Activated CD8-positive, alpha-beta memory T cell treated with anti-CD3 and anti-CD28 coated beads, Interleukin-2, amount 10 ng/mL, durations not matched to agents 7 days and 5 days (primary cell): ENCODE data around the gene CYP4A22. TPM values are rescaled to one million over a fixed set of nuclear protein-coding genes. Genes with fewer than 3 reads are reported as not detected.
"Not testable (repeated sequence)": the region's sequence is repeated elsewhere in the genome, so short reads cannot be mapped to it uniquely, and the experiment has no call there.

ENCODE experiments used
- ATAC-seq: fragments of 150-1000 bp; cut with Tn5 transposase; one replicate; pipeline ENCODE4 v1.10.0; 2021; ENCODE audit warnings: moderate library complexity
- CTCF ChIA-PET: fragments of 350-600 bp; sonication (Branson Sonifier 250); formaldehyde crosslinking; loops from one replicate; lab custom pipeline; 2021; ENCODE audit warnings: antibody characterized with exemption; lab: Charles Lee
- DNase-seq: peaks from one replicate; pipeline ENCODE4 v3.0.0-alpha.2; 2020
- H3K27ac Mint-ChIP-seq: one replicate; pipeline ENCODE4 v1.8.0; 2021; ENCODE audit warnings: mild to moderate bottlenecking, mixed read lengths
- H3K27me3 Mint-ChIP-seq: one replicate; pipeline ENCODE4 v1.8.0; 2021; ENCODE audit warnings: mixed read lengths
- H3K36me3 Mint-ChIP-seq: one replicate; pipeline ENCODE4 v1.8.0; 2021; ENCODE audit warnings: mild to moderate bottlenecking, mixed read lengths
- H3K4me1 Mint-ChIP-seq: one replicate; pipeline ENCODE4 v1.8.0; 2021; ENCODE audit warnings: mixed read lengths
- H3K4me3 Mint-ChIP-seq: one replicate; pipeline ENCODE4 v1.8.0; 2021; ENCODE audit warnings: mild to moderate bottlenecking, moderate library complexity, mixed read lengths
- H3K9me3 Mint-ChIP-seq: one replicate; pipeline ENCODE4 v1.8.0; 2022; ENCODE audit warnings: low read depth, mixed read lengths
- total RNA-seq, 2 experiments: library from RNA; stranded (reverse); gene quantifications; one replicate each; pipeline ENCODE4 v1.2.3, GENCODE V29; 2021

The CYP4A22 gene, protein sequence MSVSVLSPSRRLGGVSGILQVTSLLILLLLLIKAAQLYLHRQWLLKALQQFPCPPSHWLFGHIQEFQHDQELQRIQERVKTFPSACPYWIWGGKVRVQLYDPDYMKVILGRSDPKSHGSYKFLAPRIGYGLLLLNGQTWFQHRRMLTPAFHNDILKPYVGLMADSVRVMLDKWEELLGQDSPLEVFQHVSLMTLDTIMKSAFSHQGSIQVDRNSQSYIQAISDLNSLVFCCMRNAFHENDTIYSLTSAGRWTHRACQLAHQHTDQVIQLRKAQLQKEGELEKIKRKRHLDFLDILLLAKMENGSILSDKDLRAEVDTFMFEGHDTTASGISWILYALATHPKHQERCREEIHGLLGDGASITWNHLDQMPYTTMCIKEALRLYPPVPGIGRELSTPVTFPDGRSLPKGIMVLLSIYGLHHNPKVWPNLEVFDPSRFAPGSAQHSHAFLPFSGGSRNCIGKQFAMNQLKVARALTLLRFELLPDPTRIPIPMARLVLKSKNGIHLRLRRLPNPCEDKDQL
- not detected for total RNA-seq

GRCh38 chr1:47137198-47137597 is at the start of gene CYP4A22:
TSS of gene CYP4A22 (plus strand) at chr1:47137441. CDS start at chr1:47137486, 45 bp downstream.
- H3K4me3 Mint-ChIP-seq, result no peak within 1 kb of the TSS
- H3K27ac Mint-ChIP-seq, result no peak within 1 kb of the TSS
- peaks cover 13% of the 10 kb centered on the region for H3K27me3 Mint-ChIP-seq
- no peaks in the 10 kb centered on the region for H3K36me3 Mint-ChIP-seq
- H3K4me1 Mint-ChIP-seq, result no peaks in the 10 kb centered on the region
- ATAC-seq, result no peak
- CTCF ChIA-PET, result no interaction called here
- no peaks in the 10 kb centered on the region for H3K9me3 Mint-ChIP-seq
- DNase-seq, result no peak

- not testable (repeated sequence) for H3K27ac Mint-ChIP-seq, H3K9me3 Mint-ChIP-seq, H3K27me3 Mint-ChIP-seq, H3K4me1 Mint-ChIP-seq, H3K4me3 Mint-ChIP-seq, ATAC-seq, H3K36me3 Mint-ChIP-seq
- DNase-seq, result peak; percentile 49
- CTCF ChIA-PET, result interaction anchor here (0.9 kb wide), 1 partner anchor 18 kb away, joined by 3 read pairs; no protein-coding TSS in a partner anchor
Observed at GRCh38 chr1:47089356-47089755, 47.9 kb upstream of the CYP4A22 start.

- H3K36me3 Mint-ChIP-seq, CTCF ChIA-PET, H3K4me3 Mint-ChIP-seq, H3K4me1 Mint-ChIP-seq, H3K27ac Mint-ChIP-seq, H3K27me3 Mint-ChIP-seq, H3K9me3 Mint-ChIP-seq, DNase-seq, ATAC-seq: not testable (repeated sequence)
Observed at GRCh38 chr1:47091476-47091875, 45.8 kb upstream of the CYP4A22 start.

DNA sequence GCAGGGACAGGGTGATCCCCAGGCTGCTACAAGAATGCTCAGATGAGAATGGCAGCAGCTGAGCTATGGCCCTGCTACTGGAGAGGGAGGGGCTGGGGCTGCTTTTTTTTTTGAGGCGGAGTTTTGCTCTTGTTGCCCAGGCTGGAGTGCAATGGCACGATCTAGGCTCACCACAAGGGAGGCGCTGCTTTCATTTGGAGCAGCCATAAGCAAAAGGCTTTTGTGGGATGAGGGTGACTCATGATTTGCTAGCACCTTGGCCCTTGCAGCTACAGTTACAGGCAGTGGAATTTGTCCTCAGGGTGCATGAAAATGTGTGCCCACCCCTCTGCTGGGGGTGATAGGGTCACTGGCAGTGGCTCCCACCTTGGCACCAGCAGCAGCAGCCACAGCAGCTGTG is 32.4 kb upstream of the CYP4A22 start:
- H3K27ac Mint-ChIP-seq, result no peak overlapping the region
- CTCF ChIA-PET, result no interaction called here
- DNase-seq, result no peak
- no peak overlapping the region for H3K4me3 Mint-ChIP-seq
- peaks cover 16% of the 10 kb centered on the region for H3K27me3 Mint-ChIP-seq
- H3K36me3 Mint-ChIP-seq, result no peaks in the 10 kb centered on the region
- H3K4me1 Mint-ChIP-seq, result no peaks in the 10 kb centered on the region
- peaks cover 2% of the 10 kb centered on the region for H3K9me3 Mint-ChIP-seq
- no peak for ATAC-seq

- no peak for ATAC-seq
- peaks cover 19% of the 10 kb centered on the region for H3K27me3 Mint-ChIP-seq
Observed at GRCh38 chr1:47106792-47107191, 30.4 kb upstream of the CYP4A22 start.

DNA sequence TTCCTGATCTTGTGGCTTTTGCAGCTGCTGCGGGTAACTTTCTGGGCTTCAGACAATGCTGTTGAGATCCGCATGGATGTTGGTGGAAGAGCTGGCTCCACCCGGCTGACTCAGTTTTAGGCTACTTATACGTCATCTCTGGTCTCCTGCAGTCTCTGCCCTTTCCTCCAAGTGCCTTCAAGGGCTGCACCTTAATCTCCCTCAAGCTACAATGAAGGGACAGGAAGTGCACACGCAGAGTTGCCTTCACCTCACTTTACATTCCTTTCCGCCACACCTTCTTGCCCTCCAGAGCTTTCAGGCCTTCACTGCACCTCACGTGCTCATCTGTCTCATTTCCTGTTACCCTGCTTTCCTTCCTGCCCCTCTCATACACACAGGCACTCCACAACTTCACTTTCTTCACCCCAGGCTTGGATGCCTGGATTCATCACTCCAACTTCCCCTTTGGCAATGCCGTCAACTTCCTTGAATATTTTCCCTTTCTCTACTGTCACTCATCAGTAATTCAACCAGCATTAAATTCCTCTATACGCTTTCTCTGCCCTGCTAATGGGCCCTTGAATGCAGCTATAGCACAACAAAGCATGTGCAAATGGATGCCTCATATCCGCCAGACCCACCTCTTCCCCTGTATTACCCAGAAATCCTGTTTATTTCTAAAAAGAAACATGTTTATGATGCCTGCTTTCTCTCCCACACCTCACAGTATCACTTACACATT is 29.2 kb upstream of the CYP4A22 start:
- not testable (repeated sequence) for DNase-seq

More at GRCh38 chr1:47106792-47107191, 30.4 kb upstream of the CYP4A22 start:
- no peaks in the 10 kb centered on the region for H3K36me3 Mint-ChIP-seq
- no peaks in the 10 kb centered on the region for H3K4me1 Mint-ChIP-seq
- H3K4me3 Mint-ChIP-seq, result no peak overlapping the region
- H3K9me3 Mint-ChIP-seq, result peaks cover 2% of the 10 kb centered on the region
- no peak overlapping the region for H3K27ac Mint-ChIP-seq
- CTCF ChIA-PET, result no interaction called here
- no peak for DNase-seq

GRCh38 chr1:47109482-47109881 is 27.8 kb upstream of the CYP4A22 start:
- H3K9me3 Mint-ChIP-seq, H3K27me3 Mint-ChIP-seq, H3K36me3 Mint-ChIP-seq, DNase-seq, CTCF ChIA-PET, H3K4me1 Mint-ChIP-seq, ATAC-seq, H3K4me3 Mint-ChIP-seq, H3K27ac Mint-ChIP-seq: not testable (repeated sequence)

More for the DNA sequence above, 29.2 kb upstream of the CYP4A22 start:
- H3K36me3 Mint-ChIP-seq, H3K9me3 Mint-ChIP-seq, ATAC-seq, H3K27ac Mint-ChIP-seq, H3K4me1 Mint-ChIP-seq, H3K4me3 Mint-ChIP-seq: not testable (repeated sequence)
- H3K27me3 Mint-ChIP-seq, result peaks cover 13% of the 10 kb centered on the region
- CTCF ChIA-PET, result interaction anchor here (0.8 kb wide), 1 partner anchor 18 kb away, joined by 3 read pairs; no protein-coding TSS in a partner anchor

DNA sequence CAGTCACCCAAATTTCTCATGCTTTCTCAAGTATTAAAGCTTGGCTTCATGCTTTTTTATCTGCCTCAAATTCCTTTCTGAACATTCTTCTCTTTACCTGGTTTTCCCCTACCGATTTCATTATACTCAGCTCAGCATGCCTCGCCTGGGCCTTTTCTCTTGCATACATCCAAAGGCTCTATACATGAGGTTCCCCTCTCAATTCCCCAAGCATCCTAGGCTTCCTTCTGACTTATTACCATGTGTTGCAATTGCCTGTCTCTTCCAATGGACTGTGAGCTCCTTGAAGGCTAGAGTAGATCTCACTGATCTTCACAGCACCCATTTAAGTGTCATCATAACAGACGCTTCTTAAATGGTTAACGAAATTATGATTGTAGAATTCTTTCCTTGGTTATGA is 24.1 kb upstream of the CYP4A22 start:
- Mint-ChIP-seq H3K4me3 (no peak overlapping the region), H3K36me3 (no peaks in the 10 kb centered on the region), H3K27me3 (peaks cover 10% of the 10 kb centered on the region), H3K9me3 (no peaks in the 10 kb centered on the region), H3K4me1 (no peaks in the 10 kb centered on the region), H3K27ac (no peak overlapping the region)
- DNase-seq (no peak), ATAC-seq (no peak)
- CTCF ChIA-PET, result no interaction called here

DNA sequence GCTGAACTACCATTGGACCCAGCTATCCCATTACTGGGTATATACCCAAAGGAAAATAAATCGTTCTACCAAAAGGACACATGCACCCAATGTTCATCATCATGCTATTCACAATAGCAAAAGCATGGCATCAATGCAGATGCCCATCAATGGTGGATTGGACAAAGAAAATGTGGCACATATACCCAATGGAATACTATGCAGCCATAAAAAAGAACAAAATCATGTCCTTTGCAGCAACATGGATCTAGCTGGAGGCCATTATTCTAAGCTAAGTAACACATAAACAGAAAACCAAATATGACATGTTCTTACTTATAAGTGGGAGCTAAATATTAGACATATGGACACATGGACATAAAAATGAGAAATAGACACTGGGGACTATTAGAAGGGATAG is 16.2 kb upstream of the CYP4A22 start:
- DNase-seq, CTCF ChIA-PET, H3K9me3 Mint-ChIP-seq, ATAC-seq, H3K4me1 Mint-ChIP-seq, H3K27ac Mint-ChIP-seq, H3K36me3 Mint-ChIP-seq, H3K4me3 Mint-ChIP-seq: not testable (repeated sequence)
- H3K27me3 Mint-ChIP-seq, result peaks cover 14% of the 10 kb centered on the region

DNA sequence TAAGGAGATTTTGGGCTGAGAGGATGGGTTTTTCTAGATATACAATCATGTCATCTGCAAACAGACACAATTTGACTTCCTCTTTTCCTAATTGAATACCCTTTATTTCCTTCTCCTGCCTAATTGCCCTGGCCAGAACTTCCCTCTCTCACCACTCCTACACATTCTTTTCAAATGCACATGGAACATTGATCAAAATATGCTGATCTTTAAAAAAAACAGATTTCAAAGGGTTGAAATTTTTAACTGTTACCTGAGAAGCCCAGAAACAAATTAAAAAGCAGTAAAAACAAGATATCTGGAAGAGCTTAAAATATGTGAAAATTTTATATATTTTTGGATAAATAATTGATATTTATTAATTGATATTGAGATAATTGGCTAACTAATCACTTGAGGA is 12.4 kb upstream of the CYP4A22 start:
- H3K4me3 Mint-ChIP-seq, H3K27ac Mint-ChIP-seq, H3K36me3 Mint-ChIP-seq, H3K9me3 Mint-ChIP-seq, CTCF ChIA-PET, H3K4me1 Mint-ChIP-seq, ATAC-seq, DNase-seq: not testable (repeated sequence)
- H3K27me3 Mint-ChIP-seq, result peaks cover 12% of the 10 kb centered on the region

GRCh38 chr1:47126997-47127396 is 10.2 kb upstream of the CYP4A22 start:
- peaks cover 18% of the 10 kb centered on the region for H3K27me3 Mint-ChIP-seq
- H3K27ac Mint-ChIP-seq, H3K4me1 Mint-ChIP-seq, ATAC-seq, CTCF ChIA-PET, H3K4me3 Mint-ChIP-seq, DNase-seq, H3K36me3 Mint-ChIP-seq, H3K9me3 Mint-ChIP-seq: not testable (repeated sequence)

- DNase-seq (no peak), ATAC-seq (no peak)
- Mint-ChIP-seq H3K27me3 (peaks cover 18% of the 10 kb centered on the region), H3K9me3 (no peaks in the 10 kb centered on the region), H3K36me3 (no peaks in the 10 kb centered on the region), H3K4me1 (no peaks in the 10 kb centered on the region), H3K27ac (no peak overlapping the region), H3K4me3 (no peak overlapping the region)
- CTCF ChIA-PET, result no interaction called here
Observed at GRCh38 chr1:47128221-47128620, 9.0 kb upstream of the CYP4A22 start.

GRCh38 chr1:47128854-47129253 is 8.4 kb upstream of the CYP4A22 start:
- DNase-seq, H3K4me1 Mint-ChIP-seq, H3K27ac Mint-ChIP-seq, H3K4me3 Mint-ChIP-seq, CTCF ChIA-PET, H3K36me3 Mint-ChIP-seq, H3K9me3 Mint-ChIP-seq, ATAC-seq: not testable (repeated sequence)
- H3K27me3 Mint-ChIP-seq, result peaks cover 16% of the 10 kb centered on the region
